Ovary (tissue), 9 donors: Measurements from ENCODE around the gene DISC1. TPM values are rescaled to one million over a fixed set of nuclear protein-coding genes. Genes with fewer than 3 reads are reported as not detected.

Source experiments
- DNase-seq, 5 donors: peaks; one replicate each; pipeline ENCODE4 v3.0.0-alpha.2; 2019 to 2020
- H3K27ac ChIP-seq, 2 donors: fragments of 200-600 bp; one replicate each; pipeline versions ENCODE4 v1.5.1 to v1.8.0; 2019 to 2022
- H3K27me3 ChIP-seq: fragments of 200-600 bp; one replicate; pipeline ENCODE4 v1.8.0; 2022
- H3K36me3 ChIP-seq: fragments of 200-600 bp; sonication (generic); one replicate; pipeline ENCODE4 v1.5.1; 2019
- H3K4me1 ChIP-seq: one replicate; pipeline ENCODE4 v1.8.1; 2013; ENCODE audit warnings: mild to moderate bottlenecking, moderate library complexity; ENCODE audit not compliant: insufficient read depth
- H3K4me3 ChIP-seq: fragments of 200-600 bp; sonication (generic); one replicate; pipeline ENCODE4 v1.5.1; 2017
- H3K9me3 ChIP-seq, 2 donors: fragments of 200-600 bp in 1 of 2; sonication (generic) in 1 of 2; one replicate each; pipeline versions ENCODE4 v1.5.1 to v1.8.1; 2013 to 2019; ENCODE audit warnings: mild to moderate bottlenecking in 1 of 2, moderate library complexity in 1 of 2
- EP300 ChIP-seq: sonication (generic); formaldehyde crosslinking; IDR thresholded peaks from one replicate; pipeline ENCODE4 v1.6.1; 2017; ENCODE audit warnings: antibody characterized with exemption
- POLR2A ChIP-seq: fragments of 450-650 bp; IDR thresholded peaks from one replicate; pipeline ENCODE4 v1.6.1; 2017; ENCODE audit warnings: antibody characterized with exemption, mild to moderate bottlenecking, moderate library complexity
- WGBS, 3 donors: extraction: QIAGEN DNeasy Blood & Tissue Kit in 1 of 3; methylation state at CpG; one replicate each; pipeline versions ENCODE4 v1.1.5 to v1.1.7; 2013 to 2017; 5-methylcytosine and 5-hydroxymethylcytosine counted together
- intact Hi-C, 4 donors: fragments of 100-400 bp; cut with DNase I; formaldehyde crosslinking; loops; one replicate each; pipeline versions ENCODE4 v1.11.0 to v1.15.1; 2022 to 2023
- polyA plus RNA-seq, 2 donors: library from polyadenylated mRNA; stranded (reverse); fragments of 200-250 nt in 1 of 2; fragments of 350-450 nt in 1 of 2; fragmentation: Illumina TruSeq in 1 of 2; extraction: RNeasy Lipid Tissue Mini Kit (QIAGEN cat#74804) in 1 of 2; gene quantifications; one replicate each; pipeline ENCODE4 v1.2.3, GENCODE V29; 2013 to 2014
- total RNA-seq, 7 donors: library from RNA; depleted of rRNA in 2 of 7; stranded (reverse); fragments of >200 nt in 2 of 7; fragmentation: NEBNext Ultra II Directional in 3 of 7; extraction: Animal tissue kit (Norgen Biotek cat#: 25700) in 3 of 7; gene quantifications; one replicate each; pipeline versions ENCODE4 v1.1.0 to v1.2.4, GENCODE V29; 2016 to 2023
- TF ChIP-seq, protein P1 (sequence below), 3 donors: fragments of 450-650 bp in 2 of 3; fragments of 200-600 bp in 1 of 3; IDR thresholded peaks; one replicate each; pipeline versions ENCODE4 v1.5.1 to v1.8.0; 2016 to 2022; ENCODE audit warnings: antibody characterized with exemption in 3 of 3, mild to moderate bottlenecking in 1 of 3
- donor health status: DM: no; HTN: no; CAD: no; lungs with moderate emphysema.
- donor health status: DM: no; HTN: no; CAD: no.
- donor health status: Bipolar disorder and iron deficiency.
- donor health status: DM: yes; HTN: yes; CAD: no.
- donor health status: DM: no; HTN: no; CAD: no.
- donor health status: DM: yes; HTN: yes; CAD: no.

The DISC1 gene
- total and polyA plus RNA-seq, 9 donors: 3.0 to 24.3 (median 13.0) TPM

GRCh38 chr1:231951374-231951773, 324.8 kb downstream of the DISC1 start:
- H3K4me1 ChIP-seq: peaks cover 6% of the 10 kb centered on the region
- DNase-seq: no peak
- no peaks in the 10 kb centered on the region for H3K9me3 ChIP-seq
- TF ChIP-seq POLR2A (no peak), EP300 (no peak)
- TF ChIP-seq, protein P1, sequence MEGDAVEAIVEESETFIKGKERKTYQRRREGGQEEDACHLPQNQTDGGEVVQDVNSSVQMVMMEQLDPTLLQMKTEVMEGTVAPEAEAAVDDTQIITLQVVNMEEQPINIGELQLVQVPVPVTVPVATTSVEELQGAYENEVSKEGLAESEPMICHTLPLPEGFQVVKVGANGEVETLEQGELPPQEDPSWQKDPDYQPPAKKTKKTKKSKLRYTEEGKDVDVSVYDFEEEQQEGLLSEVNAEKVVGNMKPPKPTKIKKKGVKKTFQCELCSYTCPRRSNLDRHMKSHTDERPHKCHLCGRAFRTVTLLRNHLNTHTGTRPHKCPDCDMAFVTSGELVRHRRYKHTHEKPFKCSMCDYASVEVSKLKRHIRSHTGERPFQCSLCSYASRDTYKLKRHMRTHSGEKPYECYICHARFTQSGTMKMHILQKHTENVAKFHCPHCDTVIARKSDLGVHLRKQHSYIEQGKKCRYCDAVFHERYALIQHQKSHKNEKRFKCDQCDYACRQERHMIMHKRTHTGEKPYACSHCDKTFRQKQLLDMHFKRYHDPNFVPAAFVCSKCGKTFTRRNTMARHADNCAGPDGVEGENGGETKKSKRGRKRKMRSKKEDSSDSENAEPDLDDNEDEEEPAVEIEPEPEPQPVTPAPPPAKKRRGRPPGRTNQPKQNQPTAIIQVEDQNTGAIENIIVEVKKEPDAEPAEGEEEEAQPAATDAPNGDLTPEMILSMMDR (IDR thresholded peaks at IDR 0.05): no peak
- no peaks in the 10 kb centered on the region for H3K27me3 ChIP-seq
- no peaks in the 10 kb centered on the region for H3K36me3 ChIP-seq
- intact Hi-C loops: no loop called here
- no peak overlapping the region for H3K4me3 ChIP-seq
- no peak overlapping the region for H3K27ac ChIP-seq
- WGBS, 3 donors: 90 to 92% (median 92%) methylated on average over 3 of the region's 3 CpGs

DNA sequence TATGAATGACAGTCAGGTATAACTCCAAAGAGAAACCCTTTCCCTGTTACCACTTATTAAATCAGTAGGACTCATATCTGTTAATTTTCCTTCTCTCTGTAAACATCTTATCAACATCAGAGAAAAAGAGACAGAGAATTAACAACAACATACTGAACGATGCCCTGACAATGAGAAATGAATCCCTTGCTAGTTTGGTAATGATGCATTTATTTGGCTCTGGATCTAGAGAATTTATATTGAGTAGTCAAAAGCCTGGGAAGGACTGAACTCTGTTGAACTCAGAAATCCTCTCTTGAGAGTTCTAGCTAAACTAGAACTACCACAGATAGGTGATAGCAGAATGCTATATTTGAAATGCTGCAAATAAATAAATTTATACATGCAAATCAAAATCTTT, 325.6 kb downstream of the DISC1 start:
- no peak for DNase-seq
- intact Hi-C loops: no loop called here
- Histone ChIP-seq H3K36me3 (no peaks in the 10 kb centered on the region), H3K4me1 (peaks cover 6% of the 10 kb centered on the region), H3K27me3 (no peaks in the 10 kb centered on the region), H3K9me3 (no peaks in the 10 kb centered on the region), H3K4me3 (no peak overlapping the region), H3K27ac (no peak overlapping the region)
- TF ChIP-seq EP300 (no peak), POLR2A (no peak)
- TF ChIP-seq, protein P1 (IDR thresholded peaks at IDR 0.05): no peak
- WGBS, 3 donors: 26 to 35% (median 27%) methylated on average over 1 of the region's 1 CpG

DNA sequence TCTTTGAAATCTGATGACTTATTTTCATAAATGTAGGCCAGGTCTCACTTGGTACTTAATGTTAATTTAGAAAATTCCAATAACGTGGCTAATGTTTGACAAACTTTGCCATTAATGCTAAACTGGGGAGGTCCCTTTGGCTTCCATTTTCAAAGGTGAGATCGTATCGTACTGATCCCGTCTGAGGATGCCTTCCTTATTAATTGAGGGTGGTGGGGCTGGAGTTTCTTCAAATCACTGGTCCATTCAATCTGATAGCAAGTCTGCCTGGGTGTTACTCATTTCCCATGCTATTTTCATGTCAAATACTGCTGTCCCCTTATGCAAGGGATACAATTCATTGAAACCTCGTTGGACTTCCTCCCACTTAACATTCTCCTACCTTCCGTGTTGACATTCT, 327.1 kb downstream of the DISC1 start:
- no peak for DNase-seq
- Histone ChIP-seq H3K36me3 (no peaks in the 10 kb centered on the region), H3K4me1 (peaks cover 6% of the 10 kb centered on the region), H3K9me3 (no peaks in the 10 kb centered on the region), H3K27ac (no peak overlapping the region), H3K4me3 (no peak overlapping the region), H3K27me3 (no peaks in the 10 kb centered on the region)
- no peak for TF ChIP-seq POLR2A
- no peak for TF ChIP-seq EP300
- TF ChIP-seq, protein P1 (IDR thresholded peaks at IDR 0.05): no peak
- intact Hi-C loops: no loop called here
- WGBS, 3 donors: 75 to 85% (median 77%) methylated on average over 6 of the region's 6 CpGs

GRCh38 chr1:231954751-231955150, 328.2 kb downstream of the DISC1 start:
- TF ChIP-seq, protein P1 (IDR thresholded peaks at IDR 0.05): no peak
- TF ChIP-seq POLR2A (no peak), EP300 (no peak)
- H3K27me3 ChIP-seq: no peaks in the 10 kb centered on the region
- intact Hi-C loops: no loop called here
- H3K36me3 ChIP-seq: no peaks in the 10 kb centered on the region
- H3K4me3 ChIP-seq: no peak overlapping the region
- no peaks in the 10 kb centered on the region for H3K9me3 ChIP-seq
- DNase-seq: no peak
- 92 to 99% (median 98%) methylated on average over 3 of the region's 3 CpGs for whole genome bisulfite sequencing, 3 donors
- H3K27ac ChIP-seq: no peak overlapping the region
- H3K4me1 ChIP-seq: no peaks in the 10 kb centered on the region

GRCh38 chr1:231957359-231957758, 330.8 kb downstream of the DISC1 start:
- Histone ChIP-seq H3K27me3 (no peaks in the 10 kb centered on the region), H3K27ac (no peak overlapping the region), H3K4me1 (no peaks in the 10 kb centered on the region), H3K36me3 (no peaks in the 10 kb centered on the region), H3K4me3 (no peak overlapping the region), H3K9me3 (no peaks in the 10 kb centered on the region)
- 83 to 90% (median 89%) methylated on average over 1 of the region's 1 CpG for WGBS, 3 donors
- TF ChIP-seq, protein P1 (IDR thresholded peaks at IDR 0.05): no peak
- TF ChIP-seq EP300: no peak
- TF ChIP-seq POLR2A: no peak
- intact Hi-C loops: no loop called here
- DNase-seq: no peak
